LoVo (cell line): ENCODE data around the gene SCYL1.

Experiments used
- DNase-seq: peaks from one replicate; pipeline ENCODE4 v3.0.0-alpha.2; 2016; ENCODE audit warnings: low spot score

Gene SCYL1

DNA sequence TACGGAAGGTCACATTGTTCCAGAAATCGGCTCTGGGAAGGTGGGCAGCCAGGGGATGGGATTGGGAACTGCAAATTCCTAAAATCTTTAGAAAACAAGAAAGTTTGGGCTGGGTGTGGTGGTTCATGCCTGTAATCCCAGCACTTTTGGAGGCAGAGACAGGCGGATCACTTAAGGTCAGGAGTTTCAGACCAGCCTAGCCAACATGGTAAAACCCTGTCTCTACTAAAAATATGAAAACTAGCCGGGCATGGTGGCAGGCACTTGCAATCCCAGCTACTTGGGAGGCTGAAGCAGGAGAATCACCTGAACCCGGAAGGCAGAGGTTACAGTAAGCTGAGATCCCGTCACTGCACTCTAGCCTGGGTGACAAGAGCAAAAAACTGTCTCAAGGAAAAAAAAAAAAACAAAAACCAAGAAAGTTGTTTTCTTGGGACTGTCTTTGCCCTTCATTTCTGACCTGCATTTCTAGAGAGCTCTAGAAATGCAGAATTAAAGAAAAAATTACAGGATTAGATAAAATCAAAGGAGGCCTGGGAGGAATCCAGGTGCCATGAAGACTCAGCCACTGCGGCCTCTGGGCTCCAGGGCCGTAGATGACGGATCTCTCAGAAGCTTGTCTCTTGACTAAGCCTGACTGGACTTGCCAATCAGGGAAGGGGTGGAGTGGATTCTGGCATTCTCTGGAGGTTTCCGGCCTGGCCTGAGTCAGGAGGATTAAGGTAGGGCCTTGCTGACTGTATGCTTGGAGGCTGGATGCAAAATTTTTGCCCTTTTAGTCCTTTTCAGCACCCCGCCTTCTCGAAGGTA is 31.3 kb upstream of the SCYL1 start:
- peak; percentile 71 for DNase-seq

DNA sequence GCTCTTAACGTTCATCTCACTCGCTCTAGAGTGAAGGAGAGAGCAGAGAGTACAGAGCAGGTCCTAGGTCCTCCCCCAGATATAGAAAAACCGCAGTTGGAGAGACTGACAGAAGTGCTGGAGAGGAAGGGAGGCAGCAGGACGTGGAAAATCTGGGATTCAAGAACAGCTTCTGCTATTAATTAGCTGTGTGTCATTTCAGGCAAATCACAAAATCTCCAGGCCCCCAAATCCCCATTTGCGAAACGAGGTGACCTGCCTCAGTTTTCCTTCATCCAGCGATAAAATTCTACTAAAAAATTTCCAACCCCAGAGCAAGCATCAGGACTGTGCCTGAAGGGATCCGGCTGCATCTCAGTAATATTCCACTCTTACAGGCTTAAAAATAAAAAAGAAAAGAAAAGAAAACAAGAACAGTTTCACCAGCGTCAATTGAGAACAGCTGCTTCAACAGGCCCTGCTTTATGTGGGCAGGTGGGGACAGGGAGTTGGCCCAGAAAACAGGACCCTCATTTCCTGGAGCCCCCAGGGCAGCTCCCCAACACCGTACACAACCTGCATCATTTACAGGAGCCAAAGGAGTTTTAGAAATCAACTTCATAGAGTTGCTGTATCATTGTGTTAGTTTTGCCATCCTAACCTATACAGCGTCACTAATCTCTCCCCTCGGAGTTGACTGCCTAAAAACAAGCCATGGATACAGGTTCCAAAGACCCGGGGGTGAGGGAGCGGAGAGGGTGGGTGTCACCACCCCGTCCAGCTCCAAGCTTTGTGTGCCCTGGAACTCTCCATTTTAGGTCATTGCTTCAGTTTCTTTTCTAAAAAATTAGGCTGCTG is 28.4 kb upstream of the SCYL1 start:
- DNase-seq: no peak

GRCh38 chr11:65497141-65498041 is 27.5 kb upstream of the SCYL1 start:
- peak; percentile 99 for DNase-seq

- peak; percentile 60 for DNase-seq
These were observed 26.7 kb upstream of the SCYL1 start for GRCh38 chr11:65498042-65498726.

GRCh38 chr11:65498727-65498976 is 26.2 kb upstream of the SCYL1 start:
- DNase-seq: no peak

GRCh38 chr11:65498977-65499712 is 25.7 kb upstream of the SCYL1 start, which contains the start of gene MALAT1:
Gene MALAT1, plus strand, starts transcription at chr11:65499045.
- peak; percentile 94 for DNase-seq

DNA sequence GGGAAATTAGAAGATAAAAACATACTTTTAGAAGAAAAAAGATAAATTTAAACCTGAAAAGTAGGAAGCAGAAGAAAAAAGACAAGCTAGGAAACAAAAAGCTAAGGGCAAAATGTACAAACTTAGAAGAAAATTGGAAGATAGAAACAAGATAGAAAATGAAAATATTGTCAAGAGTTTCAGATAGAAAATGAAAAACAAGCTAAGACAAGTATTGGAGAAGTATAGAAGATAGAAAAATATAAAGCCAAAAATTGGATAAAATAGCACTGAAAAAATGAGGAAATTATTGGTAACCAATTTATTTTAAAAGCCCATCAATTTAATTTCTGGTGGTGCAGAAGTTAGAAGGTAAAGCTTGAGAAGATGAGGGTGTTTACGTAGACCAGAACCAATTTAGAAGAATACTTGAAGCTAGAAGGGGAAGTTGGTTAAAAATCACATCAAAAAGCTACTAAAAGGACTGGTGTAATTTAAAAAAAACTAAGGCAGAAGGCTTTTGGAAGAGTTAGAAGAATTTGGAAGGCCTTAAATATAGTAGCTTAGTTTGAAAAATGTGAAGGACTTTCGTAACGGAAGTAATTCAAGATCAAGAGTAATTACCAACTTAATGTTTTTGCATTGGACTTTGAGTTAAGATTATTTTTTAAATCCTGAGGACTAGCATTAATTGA is 25.0 kb upstream of the SCYL1 start:
- DNase-seq: no peak

GRCh38 chr11:65500387-65501185 is 24.3 kb upstream of the SCYL1 start:
- peak; percentile 26 for DNase-seq

DNA sequence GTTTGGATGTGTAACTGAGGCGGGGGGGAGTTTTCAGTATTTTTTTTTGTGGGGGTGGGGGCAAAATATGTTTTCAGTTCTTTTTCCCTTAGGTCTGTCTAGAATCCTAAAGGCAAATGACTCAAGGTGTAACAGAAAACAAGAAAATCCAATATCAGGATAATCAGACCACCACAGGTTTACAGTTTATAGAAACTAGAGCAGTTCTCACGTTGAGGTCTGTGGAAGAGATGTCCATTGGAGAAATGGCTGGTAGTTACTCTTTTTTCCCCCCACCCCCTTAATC is 23.8 kb upstream of the SCYL1 start:
- DNase-seq: no peak

- DNase-seq: peak; percentile 32
These were observed 23.2 kb upstream of the SCYL1 start for GRCh38 chr11:65501472-65502273.

GRCh38 chr11:65502274-65502554 is 22.7 kb upstream of the SCYL1 start:
- DNase-seq: no peak

DNA sequence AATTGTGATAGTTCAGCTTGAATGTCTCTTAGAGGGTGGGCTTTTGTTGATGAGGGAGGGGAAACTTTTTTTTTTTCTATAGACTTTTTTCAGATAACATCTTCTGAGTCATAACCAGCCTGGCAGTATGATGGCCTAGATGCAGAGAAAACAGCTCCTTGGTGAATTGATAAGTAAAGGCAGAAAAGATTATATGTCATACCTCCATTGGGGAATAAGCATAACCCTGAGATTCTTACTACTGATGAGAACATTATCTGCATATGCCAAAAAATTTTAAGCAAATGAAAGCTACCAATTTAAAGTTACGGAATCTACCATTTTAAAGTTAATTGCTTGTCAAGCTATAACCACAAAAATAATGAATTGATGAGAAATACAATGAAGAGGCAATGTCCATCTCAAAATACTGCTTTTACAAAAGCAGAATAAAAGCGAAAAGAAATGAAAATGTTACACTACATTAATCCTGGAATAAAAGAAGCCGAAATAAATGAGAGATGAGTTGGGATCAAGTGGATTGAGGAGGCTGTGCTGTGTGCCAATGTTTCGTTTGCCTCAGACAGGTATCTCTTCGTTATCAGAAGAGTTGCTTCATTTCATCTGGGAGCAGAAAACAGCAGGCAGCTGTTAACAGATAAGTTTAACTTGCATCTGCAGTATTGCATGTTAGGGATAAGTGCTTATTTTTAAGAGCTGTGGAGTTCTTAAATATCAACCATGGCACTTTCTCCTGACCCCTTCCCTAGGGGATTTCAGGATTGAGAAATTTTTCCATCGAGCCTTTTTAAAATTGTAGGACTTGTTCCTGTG is 22.1 kb upstream of the SCYL1 start:
- DNase-seq: peak; percentile 36

GRCh38 chr11:65503368-65503948 is 21.4 kb upstream of the SCYL1 start:
- peak; percentile 16 for DNase-seq

DNA sequence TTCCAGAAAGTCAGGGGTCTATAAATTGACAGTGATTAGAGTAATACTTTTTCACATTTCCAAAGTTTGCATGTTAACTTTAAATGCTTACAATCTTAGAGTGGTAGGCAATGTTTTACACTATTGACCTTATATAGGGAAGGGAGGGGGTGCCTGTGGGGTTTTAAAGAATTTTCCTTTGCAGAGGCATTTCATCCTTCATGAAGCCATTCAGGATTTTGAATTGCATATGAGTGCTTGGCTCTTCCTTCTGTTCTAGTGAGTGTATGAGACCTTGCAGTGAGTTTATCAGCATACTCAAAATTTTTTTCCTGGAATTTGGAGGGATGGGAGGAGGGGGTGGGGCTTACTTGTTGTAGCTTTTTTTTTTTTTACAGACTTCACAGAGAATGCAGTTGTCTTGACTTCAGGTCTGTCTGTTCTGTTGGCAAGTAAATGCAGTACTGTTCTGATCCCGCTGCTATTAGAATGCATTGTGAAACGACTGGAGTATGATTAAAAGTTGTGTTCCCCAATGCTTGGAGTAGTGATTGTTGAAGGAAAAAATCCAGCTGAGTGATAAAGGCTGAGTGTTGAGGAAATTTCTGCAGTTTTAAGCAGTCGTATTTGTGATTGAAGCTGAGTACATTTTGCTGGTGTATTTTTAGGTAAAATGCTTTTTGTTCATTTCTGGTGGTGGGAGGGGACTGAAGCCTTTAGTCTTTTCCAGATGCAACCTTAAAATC is 20.8 kb upstream of the SCYL1 start:
- DNase-seq: peak; percentile 31

DNA sequence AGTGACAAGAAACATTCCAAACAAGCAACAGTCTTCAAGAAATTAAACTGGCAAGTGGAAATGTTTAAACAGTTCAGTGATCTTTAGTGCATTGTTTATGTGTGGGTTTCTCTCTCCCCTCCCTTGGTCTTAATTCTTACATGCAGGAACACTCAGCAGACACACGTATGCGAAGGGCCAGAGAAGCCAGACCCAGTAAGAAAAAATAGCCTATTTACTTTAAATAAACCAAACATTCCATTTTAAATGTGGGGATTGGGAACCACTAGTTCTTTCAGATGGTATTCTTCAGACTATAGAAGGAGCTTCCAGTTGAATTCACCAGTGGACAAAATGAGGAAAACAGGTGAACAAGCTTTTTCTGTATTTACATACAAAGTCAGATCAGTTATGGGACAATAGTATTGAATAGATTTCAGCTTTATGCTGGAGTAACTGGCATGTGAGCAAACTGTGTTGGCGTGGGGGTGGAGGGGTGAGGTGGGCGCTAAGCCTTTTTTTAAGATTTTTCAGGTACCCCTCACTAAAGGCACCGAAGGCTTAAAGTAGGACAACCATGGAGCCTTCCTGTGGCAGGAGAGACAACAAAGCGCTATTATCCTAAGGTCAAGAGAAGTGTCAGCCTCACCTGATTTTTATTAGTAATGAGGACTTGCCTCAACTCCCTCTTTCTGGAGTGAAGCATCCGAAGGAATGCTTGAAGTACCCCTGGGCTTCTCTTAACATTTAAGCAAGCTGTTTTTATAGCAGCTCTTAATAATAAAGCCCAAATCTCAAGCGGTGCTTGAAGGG is 20.0 kb upstream of the SCYL1 start:
- peak; percentile 20 for DNase-seq

- no peak for DNase-seq
These were observed 19.2 kb upstream of the SCYL1 start for GRCh38 chr11:65505466-65506289.
